PC-9 (cell line): ENCODE data around the gene GCLC.

ENCODE experiments used
- CTCF ChIP-seq: fragments of 200-600 bp; sonication (generic); conservative IDR thresholded peaks from 2 replicates; pipeline ENCODE4 v1.6.1; 2017; ENCODE audit warnings: mixed run types, antibody characterized with exemption, mild to moderate bottlenecking, moderate library complexity
- EZH2 ChIP-seq: fragments of 200-600 bp; sonication (generic); IDR thresholded peaks from 2 replicates; pipeline ENCODE4 v1.8.0; 2017; ENCODE audit warnings: antibody characterized with exemption, low read depth

- peak; percentile 61; the same call in 1 of the 2 replicates for TF ChIP-seq CTCF
- TF ChIP-seq EZH2 = no peak
Measured at GRCh38 chr6:53544470-53545308, at the start of gene GCLC.
